RWPE1 (cell line): ENCODE data around the gene TSPAN31.

Source experiments
- CTCF ChIA-PET: fragments of 350-600 bp; sonication (Branson Sonifier 250); formaldehyde crosslinking; extraction: SDS; loops from one replicate; lab custom pipeline; 2021; lab: Yijun Ruan, JAX
- POLR2A ChIA-PET: fragments of 400-600 bp; formaldehyde crosslinking; extraction: SDS; loops from one replicate; lab custom pipeline; 2020; ENCODE audit warnings: antibody characterized with exemption; ENCODE audit not compliant: low non-redundant PET; lab: Yijun Ruan, JAX
- DNase-seq: peaks from one replicate; pipeline ENCODE4 v3.0.0; 2012; ENCODE audit warnings: low spot score
- H3K27ac ChIP-seq: fragments of 450-650 bp; 2 replicates; pipeline ENCODE4 v1.5.1; 2017
- CTCF ChIP-seq: fragments of 450-650 bp; conservative IDR thresholded peaks from 2 replicates; pipeline ENCODE4 v1.5.1; 2017; ENCODE audit warnings: low read depth, mild to moderate bottlenecking

Gene TSPAN31

GRCh38 chr12:57739914-57740538 is 4.8 kb upstream of the TSPAN31 start:
- no peak for TF ChIP-seq CTCF
- ChIA-PET CTCF (interaction anchor here (0.5 to 0.7 kb wide), 3 partner anchors 13 to 54 kb away, joined by 3 read pairs; no protein-coding TSS in a partner anchor), POLR2A (no interaction called here)
- DNase-seq, result no peak
- H3K27ac ChIP-seq, result no peak overlapping the region

- DNase-seq, result no peak
- H3K27ac ChIP-seq, result no peak overlapping the region
- ChIA-PET POLR2A (no interaction called here), CTCF (interaction anchor here (0.5 to 0.7 kb wide), 4 partner anchors 14 to 55 kb away, joined by 3 read pairs; no protein-coding TSS in a partner anchor)
- no peak for TF ChIP-seq CTCF
Observed at GRCh38 chr12:57740656-57741412, 4.0 kb upstream of the TSPAN31 start.

DNA sequence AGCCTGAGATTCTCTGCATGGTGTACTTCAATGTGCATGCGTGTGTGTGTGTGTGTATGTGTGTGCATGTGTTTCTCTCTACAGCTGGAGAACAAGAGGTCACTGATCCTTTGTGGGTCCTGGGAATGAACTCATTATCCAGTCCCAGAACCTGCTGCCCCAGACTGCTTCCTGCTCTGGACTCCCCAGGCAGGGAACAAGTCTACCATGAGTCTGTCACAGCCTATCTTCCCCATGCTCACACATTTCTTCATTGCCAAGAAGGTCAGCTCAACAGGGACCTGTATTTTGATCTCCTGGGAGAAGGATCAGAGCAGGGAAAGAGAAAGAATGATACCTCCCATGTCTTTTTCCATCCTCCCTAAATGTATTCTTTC is 3.4 kb upstream of the TSPAN31 start:
- DNase-seq, result no peak
- POLR2A ChIA-PET, result interaction anchor here (0.6 kb wide), 1 partner anchor 52 kb away, joined by 3 read pairs; no protein-coding TSS in a partner anchor
- TF ChIP-seq CTCF, result no peak
- CTCF ChIA-PET, result no interaction called here
- H3K27ac ChIP-seq, result no peak overlapping the region

GRCh38 chr12:57741844-57742738 is 2.7 kb upstream of the TSPAN31 start:
- POLR2A ChIA-PET, result interaction anchor here (0.5 to 0.6 kb wide), 2 partner anchors 51 to 219 kb away, joined by 3 read pairs; no protein-coding TSS in a partner anchor

DNA sequence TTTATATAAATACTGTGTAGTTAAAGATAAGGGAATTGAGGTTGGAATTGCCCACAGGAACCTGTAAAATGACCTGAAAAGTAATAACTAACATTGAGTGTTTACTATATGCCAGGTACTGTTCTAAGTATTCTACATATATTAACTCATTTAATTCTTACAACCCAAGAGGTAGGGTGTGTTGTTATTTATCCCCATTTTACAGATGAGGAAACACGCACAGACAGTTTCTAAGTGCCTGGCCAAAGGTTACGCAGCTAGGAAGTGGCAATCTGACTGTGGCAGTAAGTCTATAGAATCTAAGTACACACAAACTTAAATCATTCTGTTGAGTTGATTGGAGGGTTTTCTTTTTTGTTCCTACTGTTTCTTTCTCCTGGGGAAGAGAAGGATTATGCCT is 1.1 kb upstream of the TSPAN31 start:
- TF ChIP-seq CTCF, result no peak
- no peak overlapping the region for H3K27ac ChIP-seq
- DNase-seq, result no peak
- ChIA-PET POLR2A (no interaction called here), CTCF (interaction anchor here (0.7 to 2.5 kb wide), 2 partner anchors 18 to 43 kb away, joined by 4 to 14 read pairs; no protein-coding TSS in a partner anchor)

More at GRCh38 chr12:57741844-57742738, 2.7 kb upstream of the TSPAN31 start:
- no peak overlapping the region for H3K27ac ChIP-seq
- DNase-seq, result no peak
- CTCF ChIA-PET, result interaction anchor here (0.7 kb wide), 1 partner anchor 185 kb away, joined by 3 read pairs; no protein-coding TSS in a partner anchor
- no peak for TF ChIP-seq CTCF
